ENCODE measurements around the gene TNFRSF1A. TPM values are rescaled to one million over a fixed set of nuclear protein-coding genes. Genes with fewer than 3 reads are reported as not detected.
A peak's percentile ranks its signal among the peaks of the same experiment; 100 is the strongest.
"Not testable (repeated sequence)": the region's sequence is repeated elsewhere in the genome, so short reads cannot be mapped to it uniquely, and the experiment has no call there.

The TNFRSF1A gene
- total RNA-seq, 4 donors from 2014 or later, result 229 to 317 (median 258) TPM

DNA sequence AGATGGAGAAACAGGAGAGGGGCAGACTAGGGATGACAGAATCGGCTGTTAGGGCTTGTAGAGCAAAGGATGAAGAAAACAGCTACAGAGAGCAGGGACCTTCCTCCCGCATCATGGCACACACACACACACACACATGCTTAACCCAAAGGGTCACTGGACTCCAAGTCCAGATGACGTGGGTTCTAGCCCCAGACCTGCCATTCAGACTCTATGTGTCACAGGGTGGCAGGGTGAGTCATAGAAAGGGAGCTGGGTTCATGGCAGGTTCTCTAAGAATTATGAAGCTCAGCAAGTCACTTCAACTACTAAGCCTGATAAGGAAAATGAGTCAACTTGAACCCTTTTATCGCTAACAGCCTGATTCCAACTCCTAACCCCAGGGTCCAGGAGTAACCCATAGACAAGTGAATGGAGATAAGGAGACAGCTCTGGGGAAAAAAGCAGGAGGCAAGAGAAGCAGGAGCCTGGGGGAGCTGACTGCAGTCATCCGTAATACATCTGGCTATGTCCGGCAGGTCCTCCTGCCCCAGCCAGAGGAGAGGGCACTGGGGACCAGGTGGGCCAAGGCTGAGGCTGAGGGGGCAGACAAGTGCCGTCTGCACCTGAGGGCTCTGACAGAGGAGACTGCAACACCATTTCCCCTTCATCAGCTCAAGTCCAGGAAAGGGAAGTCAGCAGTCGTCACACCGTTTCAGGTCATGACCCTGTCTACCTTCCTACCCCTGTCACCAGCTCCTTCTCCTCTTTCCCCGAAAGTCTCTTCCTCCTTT is 3.6 kb upstream of the TNFRSF1A start:
- intact Hi-C loops (cut with DNase I; ENCODE audit: low total_unique reads) (no loop called here), in situ Hi-C loops (cut with MboI; ENCODE audit: low pct_ligation_motif_present in 1 of 4, low pct_unique_long_range_greater_than_20kb in 1 of 4, low sequenced_read_pairs in 3 of 4) (loop anchor here in 2 of 4 donors (25.0 kb wide), 2 partner anchors 117 to 192 kb away; partner anchors contain the start of genes TAPBPL (in 2 of the 2), VAMP1 (in 2 of the 2) and GAPDH (in 1 of the 2))
- 53 to 65% methylated on average over 4 to 10 of the region's 10 CpGs for WGBS, 2 donors (ENCODE audit: low coverage in 1 of 2)
- H3K27ac ChIP-seq, result peak overlapping the region; percentile 58 to 98 (median 68)
- DNase-seq, result no peak
- H3K36me3 ChIP-seq, result no peaks in the 10 kb centered on the region
- H3K4me3 ChIP-seq, result no peak overlapping the region
- H3K9me3 ChIP-seq, result no peaks in the 10 kb centered on the region
- TF ChIP-seq EP300 (IDR thresholded peaks at IDR 0.05; ENCODE audit: low read depth), result no peak
- TF ChIP-seq POLR2AphosphoS5 (IDR thresholded peaks at IDR 0.05), result no peak
- no peak for TF ChIP-seq POLR2A (IDR thresholded peaks at IDR 0.05)
- TF ChIP-seq, protein P1, sequence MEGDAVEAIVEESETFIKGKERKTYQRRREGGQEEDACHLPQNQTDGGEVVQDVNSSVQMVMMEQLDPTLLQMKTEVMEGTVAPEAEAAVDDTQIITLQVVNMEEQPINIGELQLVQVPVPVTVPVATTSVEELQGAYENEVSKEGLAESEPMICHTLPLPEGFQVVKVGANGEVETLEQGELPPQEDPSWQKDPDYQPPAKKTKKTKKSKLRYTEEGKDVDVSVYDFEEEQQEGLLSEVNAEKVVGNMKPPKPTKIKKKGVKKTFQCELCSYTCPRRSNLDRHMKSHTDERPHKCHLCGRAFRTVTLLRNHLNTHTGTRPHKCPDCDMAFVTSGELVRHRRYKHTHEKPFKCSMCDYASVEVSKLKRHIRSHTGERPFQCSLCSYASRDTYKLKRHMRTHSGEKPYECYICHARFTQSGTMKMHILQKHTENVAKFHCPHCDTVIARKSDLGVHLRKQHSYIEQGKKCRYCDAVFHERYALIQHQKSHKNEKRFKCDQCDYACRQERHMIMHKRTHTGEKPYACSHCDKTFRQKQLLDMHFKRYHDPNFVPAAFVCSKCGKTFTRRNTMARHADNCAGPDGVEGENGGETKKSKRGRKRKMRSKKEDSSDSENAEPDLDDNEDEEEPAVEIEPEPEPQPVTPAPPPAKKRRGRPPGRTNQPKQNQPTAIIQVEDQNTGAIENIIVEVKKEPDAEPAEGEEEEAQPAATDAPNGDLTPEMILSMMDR (IDR thresholded peaks at IDR 0.05), result no peak
- peaks cover 9 to 42% (median 24%) of the 10 kb centered on the region in 4 donors for H3K4me1 ChIP-seq
- no peaks in the 10 kb centered on the region for H3K27me3 ChIP-seq

DNA sequence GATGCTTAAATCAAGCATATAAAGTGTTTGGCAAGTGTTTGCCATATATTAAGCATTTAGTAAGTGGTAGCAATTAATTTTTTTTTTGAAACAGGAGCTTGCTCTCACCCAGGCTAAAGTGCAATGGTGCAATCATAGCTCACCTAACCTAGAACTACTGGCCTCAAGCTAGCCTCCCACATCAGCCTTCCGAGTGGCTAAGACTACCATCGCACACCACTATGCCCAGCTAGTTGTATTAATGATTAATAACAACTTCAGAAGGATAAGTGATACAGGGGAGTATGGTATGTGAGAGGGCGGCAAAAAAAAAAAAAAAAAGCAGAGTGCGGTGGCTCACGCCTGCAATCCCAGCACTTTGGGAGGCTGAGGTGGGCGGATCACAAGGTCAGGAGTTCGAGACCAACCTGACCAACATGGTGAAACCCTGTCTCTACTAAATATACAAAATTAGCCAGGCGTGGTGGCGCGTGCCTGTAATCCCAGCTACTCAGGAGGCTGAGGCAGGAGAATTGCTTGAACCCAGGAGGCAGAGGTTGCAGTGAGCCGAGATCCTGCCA is 2.3 kb upstream of the TNFRSF1A start:
- DNase-seq; H3K27me3 ChIP-seq; H3K9me3 ChIP-seq; H3K36me3 ChIP-seq; intact Hi-C loops (cut with DNase I; ENCODE audit: low total_unique reads); H3K4me3 ChIP-seq: not testable (repeated sequence)
- Histone ChIP-seq H3K4me1 (peaks cover 9 to 51% (median 34%) of the 10 kb centered on the region in 4 donors), H3K27ac (peak overlapping the region; percentile 94 to 99 (median 98))
- in situ Hi-C loops (cut with MboI; ENCODE audit: low pct_ligation_motif_present in 1 of 4, low pct_unique_long_range_greater_than_20kb in 1 of 4, low sequenced_read_pairs in 3 of 4), result loop anchor here in 2 of 4 donors (25.0 kb wide), 2 partner anchors 118 to 193 kb away; partner anchors contain the start of genes TAPBPL (in 2 of the 2), VAMP1 (in 2 of the 2) and GAPDH (in 1 of the 2)
- 82 to 91% methylated on average over 5 to 11 of the region's 11 CpGs for WGBS, 2 donors (ENCODE audit: low coverage in 1 of 2)

DNA sequence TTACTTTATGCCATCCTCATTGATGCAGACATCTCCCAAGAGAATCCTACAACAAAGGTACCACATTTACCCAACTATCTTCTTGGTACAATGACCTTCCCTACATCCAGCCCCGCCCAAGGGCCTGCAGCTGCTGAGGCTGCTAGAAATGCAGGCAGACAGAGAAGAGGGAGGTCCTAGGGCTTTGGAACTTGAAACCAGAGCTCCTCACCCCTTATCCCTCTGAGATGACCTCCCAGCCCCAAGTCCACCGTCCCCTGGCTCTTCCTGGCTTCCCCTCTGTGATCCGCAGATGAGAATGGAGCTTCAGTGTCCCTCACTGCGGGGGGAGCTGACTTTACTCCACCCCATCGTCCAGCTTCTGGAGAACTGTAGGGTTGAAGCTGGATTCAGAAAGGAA is 1.6 kb upstream of the TNFRSF1A start:
- Histone ChIP-seq H3K4me3 (no peak overlapping the region), H3K27ac (peak overlapping the region; percentile 94 to 99 (median 98)), H3K9me3 (no peaks in the 10 kb centered on the region), H3K36me3 (no peaks in the 10 kb centered on the region), H3K27me3 (no peaks in the 10 kb centered on the region), H3K4me1 (peaks cover 15 to 58% (median 41%) of the 10 kb centered on the region in 4 donors)
- TF ChIP-seq POLR2AphosphoS5 (IDR thresholded peaks at IDR 0.05) (no peak), POLR2A (IDR thresholded peaks at IDR 0.05) (no peak), EP300 (IDR thresholded peaks at IDR 0.05; ENCODE audit: low read depth) (no peak)
- TF ChIP-seq, protein P1 (IDR thresholded peaks at IDR 0.05), result no peak
- 57 to 88% methylated on average over 1 to 5 of the region's 5 CpGs for WGBS, 2 donors (ENCODE audit: low coverage in 1 of 2)
- no peak for DNase-seq
- in situ Hi-C loops (cut with MboI; ENCODE audit: low pct_ligation_motif_present in 1 of 4, low pct_unique_long_range_greater_than_20kb in 1 of 4, low sequenced_read_pairs in 3 of 4), result loop anchor here in 2 of 4 donors (25.0 kb wide), 2 partner anchors 119 to 194 kb away; partner anchors contain the start of genes TAPBPL (in 2 of the 2), VAMP1 (in 2 of the 2) and GAPDH (in 1 of the 2)
- intact Hi-C loops (cut with DNase I; ENCODE audit: low total_unique reads), result no loop called here

DNA sequence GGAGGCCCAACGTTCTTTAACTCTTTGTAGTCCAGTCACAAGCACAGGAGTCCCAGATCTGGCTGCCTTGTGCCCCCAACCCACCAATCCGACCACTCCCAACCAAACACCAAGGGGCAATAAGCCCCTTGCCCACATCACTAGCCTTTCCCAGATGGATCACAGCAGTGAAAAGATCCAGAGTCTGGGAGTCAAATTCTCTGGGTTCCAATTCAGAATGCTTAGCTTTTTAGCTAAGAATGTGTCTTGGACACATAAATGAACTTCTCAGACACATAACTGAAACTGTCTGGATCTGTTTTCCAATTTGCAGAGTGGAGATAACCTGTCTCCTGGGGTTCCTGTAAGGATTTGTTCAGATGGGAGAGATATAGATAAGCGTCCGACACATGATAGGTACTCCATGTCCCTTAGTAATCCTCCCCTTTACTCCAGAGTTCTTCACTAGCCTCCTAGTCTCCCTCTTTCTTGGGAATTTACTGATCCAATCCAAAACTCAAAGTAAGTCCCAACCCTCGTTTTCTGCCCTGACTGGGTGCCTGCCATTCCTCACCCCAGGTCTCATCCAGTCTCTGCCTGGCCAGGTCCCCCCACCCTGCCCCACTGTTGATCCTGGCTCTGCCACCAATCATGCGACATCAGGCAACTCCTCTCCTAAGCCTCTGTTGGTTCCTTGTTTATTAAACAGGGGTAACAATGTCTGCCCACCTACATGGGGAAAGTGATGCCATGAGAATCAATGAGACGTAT is 439 bp upstream of the TNFRSF1A start:
- H3K4me1 ChIP-seq, result peaks cover 21 to 64% (median 53%) of the 10 kb centered on the region in 4 donors
- no peaks in the 10 kb centered on the region for H3K9me3 ChIP-seq
- H3K36me3 ChIP-seq, result no peaks in the 10 kb centered on the region
- no peak for TF ChIP-seq POLR2A (IDR thresholded peaks at IDR 0.05)
- no peak for TF ChIP-seq EP300 (IDR thresholded peaks at IDR 0.05; ENCODE audit: low read depth)
- TF ChIP-seq, protein P1 (IDR thresholded peaks at IDR 0.05), result no peak
- no peak for TF ChIP-seq POLR2AphosphoS5 (IDR thresholded peaks at IDR 0.05)
- peak overlapping the region in 3 of 4 donors; percentile 68 to 84 (median 72) for H3K4me3 ChIP-seq
- H3K27me3 ChIP-seq, result no peaks in the 10 kb centered on the region
- WGBS, 2 donors (ENCODE audit: low coverage in 1 of 2), result 39 to 49% methylated on average over 6 to 7 of the region's 7 CpGs
- intact Hi-C loops (cut with DNase I; ENCODE audit: low total_unique reads) (no loop called here), in situ Hi-C loops (cut with MboI; ENCODE audit: low pct_ligation_motif_present in 1 of 4, low pct_unique_long_range_greater_than_20kb in 1 of 4, low sequenced_read_pairs in 3 of 4) (loop anchor here in 2 of 4 donors (25.0 kb wide), 2 partner anchors 120 to 195 kb away; partner anchors contain the start of genes TAPBPL (in 2 of the 2), VAMP1 (in 2 of the 2) and GAPDH (in 1 of the 2))
- no peak for DNase-seq
- peak overlapping the region; percentile 94 to 99 (median 98) for H3K27ac ChIP-seq

Data from transverse colon (tissue), 4 donors.